Measurements from ENCODE around the gene ABAT. TPM values are rescaled to one million over a fixed set of nuclear protein-coding genes. Genes with fewer than 3 reads are reported as not detected.

ABAT gene
- total RNA-seq, 1 experiment from 2014 or later, result 7.3 TPM

DNA sequence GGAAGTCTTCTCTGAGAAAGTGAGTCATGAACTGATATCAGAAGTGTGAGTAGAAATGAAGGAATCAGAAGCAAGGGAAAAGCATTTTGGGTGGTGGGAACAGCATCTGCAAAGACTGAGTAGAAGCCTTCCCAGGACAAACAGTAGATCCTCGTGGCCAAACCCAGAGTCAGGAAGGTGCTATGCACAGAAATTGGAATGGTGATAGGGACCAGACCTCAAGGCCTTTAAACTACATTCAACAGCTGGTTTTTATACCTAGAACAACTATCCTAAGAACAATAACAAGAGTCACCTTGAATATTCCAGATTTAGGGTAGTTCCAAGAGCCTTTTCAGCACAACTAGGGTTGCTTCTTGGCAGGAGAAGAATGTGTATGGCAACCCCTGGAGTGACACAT lies 15.3 kb downstream of the ABAT start:
- no peak overlapping the region for H3K4me2 ChIP-seq (ENCODE audit: insufficient read depth, insufficient read length, low read length)
- H3K4me3 Mint-ChIP-seq, result no peak overlapping the region

More for the DNA sequence above, 15.3 kb downstream of the ABAT start:
- H4K20me1 ChIP-seq (ENCODE audit: control insufficient read depth, insufficient read depth, insufficient read length), result no peaks in the 10 kb centered on the region
- Mint-ChIP-seq H3K27ac (no peak overlapping the region), H3K4me1 (peaks cover 19 to 26% of the 10 kb centered on the region in 2 experiments), H3K9me3 (peaks cover 9 to 13% of the 10 kb centered on the region in 2 experiments), H3K27me3 (ENCODE audit: low read depth) (peaks cover 2% of the 10 kb centered on the region; the same call in 1 of the 2 replicates), H3K36me3 (ENCODE audit: insufficient read depth in 1 of 3, low read depth in 3 of 3) (peaks cover 8 to 15% (median 10%) of the 10 kb centered on the region in 3 experiments; a peak in 6 of 7 replicates)
- no peak for DNase-seq
- H3K56ac ChIP-seq (ENCODE audit: insufficient read length, low read depth, low read length), result no peak overlapping the region
- H4K8ac ChIP-seq (replicated peaks; ENCODE audit: insufficient read length, low read depth, low read length), result no peak overlapping the region
- no peak overlapping the region for H2BK20ac ChIP-seq (ENCODE audit: low read depth, low read length, poor library complexity, severe bottlenecking)
- H2BK12ac ChIP-seq (ENCODE audit: insufficient read length, low read depth, low read length), result no peak overlapping the region
- H3K27ac ChIP-seq (ENCODE audit: insufficient read length, low read depth, low read length), result no peak overlapping the region
- H2BK5ac ChIP-seq (ENCODE audit: insufficient read length, low read length), result no peak overlapping the region
- no peak overlapping the region for H2BK120ac ChIP-seq (ENCODE audit: low read depth, low read length, poor library complexity, severe bottlenecking)
- no peak overlapping the region for H2AK5ac ChIP-seq (ENCODE audit: insufficient read length, low read length)
- H2BK15ac ChIP-seq (ENCODE audit: low read depth, low read length), result no peak overlapping the region
- H3K27me3 ChIP-seq (ENCODE audit: insufficient read depth, low read length), result no peaks in the 10 kb centered on the region
- H2AFZ ChIP-seq (ENCODE audit: low read length), result no peak overlapping the region
- H3K18ac ChIP-seq (ENCODE audit: insufficient read length, low read depth, low read length), result no peak overlapping the region
- WGBS (ENCODE audit: extremely low coverage, insufficient read length, low lambda C conversion rate), result no CpG with 5 or more reads among the region's 1 CpG
- no peaks in the 10 kb centered on the region for H3K9me3 ChIP-seq (ENCODE audit: control insufficient read depth, low read depth, low read length)
- TF ChIP-seq, protein P1, sequence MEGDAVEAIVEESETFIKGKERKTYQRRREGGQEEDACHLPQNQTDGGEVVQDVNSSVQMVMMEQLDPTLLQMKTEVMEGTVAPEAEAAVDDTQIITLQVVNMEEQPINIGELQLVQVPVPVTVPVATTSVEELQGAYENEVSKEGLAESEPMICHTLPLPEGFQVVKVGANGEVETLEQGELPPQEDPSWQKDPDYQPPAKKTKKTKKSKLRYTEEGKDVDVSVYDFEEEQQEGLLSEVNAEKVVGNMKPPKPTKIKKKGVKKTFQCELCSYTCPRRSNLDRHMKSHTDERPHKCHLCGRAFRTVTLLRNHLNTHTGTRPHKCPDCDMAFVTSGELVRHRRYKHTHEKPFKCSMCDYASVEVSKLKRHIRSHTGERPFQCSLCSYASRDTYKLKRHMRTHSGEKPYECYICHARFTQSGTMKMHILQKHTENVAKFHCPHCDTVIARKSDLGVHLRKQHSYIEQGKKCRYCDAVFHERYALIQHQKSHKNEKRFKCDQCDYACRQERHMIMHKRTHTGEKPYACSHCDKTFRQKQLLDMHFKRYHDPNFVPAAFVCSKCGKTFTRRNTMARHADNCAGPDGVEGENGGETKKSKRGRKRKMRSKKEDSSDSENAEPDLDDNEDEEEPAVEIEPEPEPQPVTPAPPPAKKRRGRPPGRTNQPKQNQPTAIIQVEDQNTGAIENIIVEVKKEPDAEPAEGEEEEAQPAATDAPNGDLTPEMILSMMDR (conservative IDR thresholded peaks at IDR 0.05), result no peak
- H3K79me2 ChIP-seq (ENCODE audit: insufficient read depth, low read length), result no peaks in the 10 kb centered on the region
- H3K4ac ChIP-seq (ENCODE audit: low read depth, low read length), result no peak overlapping the region
- H3K23me2 ChIP-seq (ENCODE audit: insufficient read length, low read depth, low read length, poor library complexity, severe bottlenecking), result no peaks in the 10 kb centered on the region
- no peak overlapping the region for H3K14ac ChIP-seq (ENCODE audit: insufficient read depth, low read length)
- H4K91ac ChIP-seq (ENCODE audit: insufficient read length, low read depth, low read length), result no peak overlapping the region
- no peak overlapping the region for H3K23ac ChIP-seq (ENCODE audit: insufficient read length, low read depth, low read length)
- H3K4me1 ChIP-seq (ENCODE audit: insufficient read depth, low read length), result peaks cover 2% of the 10 kb centered on the region; the same call in 1 of the 2 replicates
- H3T11ph ChIP-seq (ENCODE audit: low read length), result no peak overlapping the region
- H3K79me1 ChIP-seq (ENCODE audit: insufficient read depth, low read depth, low read length, poor library complexity, severe bottlenecking), result no peaks in the 10 kb centered on the region
- H4K5ac ChIP-seq (ENCODE audit: insufficient read length, low read depth, low read length), result no peak overlapping the region
- no peak overlapping the region for H3K9ac ChIP-seq (ENCODE audit: extremely low read depth, insufficient read length, low read length)
